Hepatocyte (in vitro differentiated cells): Measurements from ENCODE around the gene CHD1.

Source experiments
- CTCF ChIP-seq: fragments of 200-600 bp; sonication (generic); IDR thresholded peaks from 2 replicates; pipeline ENCODE4 v1.5.1; 2016; ENCODE audit warnings: antibody characterized with exemption, mild to moderate bottlenecking; ENCODE audit not compliant: poor library complexity
- EZH2 ChIP-seq: fragments of 200-600 bp; sonication (generic); IDR thresholded peaks from 2 replicates; pipeline ENCODE4 v1.6.1; 2016; ENCODE audit warnings: antibody characterized with exemption, mild to moderate bottlenecking, borderline replicate concordance

GRCh38 chr5:98807806-98808205 is 121.0 kb downstream of the CHD1 start:
- TF ChIP-seq EZH2 (no peak), CTCF (no peak)
